Stimulated activated CD8-positive, alpha-beta memory T cell treated with anti-CD3 and anti-CD28 coated beads, Interleukin-15, amount 100 ng/mL, for 48 hours (primary cell): ENCODE results near the gene CERKL.

Experiments
- DNase-seq, 2 donors: peaks; one replicate each; pipeline ENCODE4 v3.0.0-alpha.2; 2020; ENCODE audit warnings: low read depth in 2 of 2

The CERKL gene

DNA sequence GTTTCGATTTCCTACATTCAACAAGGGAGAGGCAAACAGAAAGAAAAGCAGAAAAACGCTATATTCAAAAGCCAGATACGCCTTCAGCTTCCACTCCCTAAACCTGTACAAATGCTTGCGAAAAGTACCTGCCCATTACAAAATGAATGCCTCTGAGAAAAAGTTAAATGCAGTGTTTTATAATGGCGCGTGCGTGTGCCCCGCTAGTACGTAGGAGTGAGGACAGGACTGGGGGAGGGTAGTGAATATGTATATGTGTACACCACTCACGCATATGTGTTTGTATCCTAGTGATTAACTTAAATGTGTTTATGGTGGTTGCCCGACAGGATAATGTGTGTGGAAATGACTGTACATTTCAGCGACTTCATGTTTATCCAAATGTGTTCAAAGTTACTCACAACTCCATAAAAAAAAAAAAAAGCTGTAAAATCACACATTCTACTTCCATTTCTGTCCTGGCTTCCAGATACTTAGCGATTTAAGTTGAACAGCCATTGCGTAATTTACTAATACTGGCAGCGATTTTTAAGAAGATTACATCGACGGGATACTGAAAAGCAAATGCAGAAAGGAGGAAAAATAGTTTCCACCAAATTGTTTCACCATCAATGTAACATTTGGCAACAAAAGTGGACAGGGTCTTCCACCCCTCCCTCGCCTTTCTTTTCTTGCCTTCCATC, 22.1 kb upstream of the CERKL start:
- DNase-seq, result no peak

DNA sequence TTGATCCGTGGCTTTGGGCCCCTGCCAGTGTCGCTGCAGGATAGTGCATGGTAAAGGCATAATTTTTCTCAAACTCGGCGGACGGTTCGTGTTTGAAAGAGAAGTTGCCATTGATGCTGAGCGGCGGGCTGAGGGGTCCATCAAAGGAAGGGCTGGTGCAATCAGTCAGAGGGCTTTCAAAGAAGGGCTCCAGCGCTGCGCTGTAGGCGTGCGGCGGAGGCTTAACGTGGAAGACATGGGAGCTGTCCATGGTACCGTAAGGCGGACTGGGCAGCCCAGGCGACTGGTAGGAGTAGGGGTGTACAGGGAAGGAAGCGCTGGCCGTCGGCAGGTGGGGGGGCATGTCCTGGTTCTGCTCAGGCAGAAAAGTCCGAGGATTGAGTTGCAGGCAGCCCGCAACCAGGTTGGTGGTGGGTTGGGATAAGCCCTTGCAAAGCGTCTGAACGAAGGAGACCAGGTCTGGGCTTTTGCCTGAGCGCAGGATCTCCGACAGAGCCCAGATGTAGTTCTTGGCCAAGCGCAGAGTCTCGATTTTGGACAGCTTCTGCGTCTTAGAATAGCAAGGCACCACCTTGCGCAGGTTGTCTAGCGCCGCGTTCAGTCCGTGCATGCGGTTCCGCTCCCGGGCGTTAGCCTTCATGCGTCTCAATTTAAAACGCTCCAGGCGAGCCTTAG, 21.1 kb upstream of the CERKL start:
- DNase-seq, result no peak

DNA sequence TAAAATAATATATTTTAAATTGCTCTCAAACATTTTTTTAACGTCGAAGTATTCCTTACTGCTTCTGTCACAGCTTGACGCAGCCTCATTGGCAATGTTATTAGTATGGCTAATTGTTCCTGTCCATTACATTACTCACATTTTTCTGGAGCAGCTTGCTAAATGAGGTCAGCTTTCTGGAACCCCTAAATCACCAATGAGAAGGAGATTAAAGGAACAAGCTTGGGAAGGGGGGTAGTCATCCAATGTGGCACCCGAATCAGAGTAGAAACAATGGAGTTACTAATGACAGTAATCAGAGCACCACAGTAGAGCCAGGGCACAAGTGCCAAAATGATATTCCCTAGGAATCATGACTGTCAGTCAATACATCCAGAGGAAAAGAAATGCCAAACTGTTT, 18.3 kb upstream of the CERKL start:
- DNase-seq, result no peak

DNA sequence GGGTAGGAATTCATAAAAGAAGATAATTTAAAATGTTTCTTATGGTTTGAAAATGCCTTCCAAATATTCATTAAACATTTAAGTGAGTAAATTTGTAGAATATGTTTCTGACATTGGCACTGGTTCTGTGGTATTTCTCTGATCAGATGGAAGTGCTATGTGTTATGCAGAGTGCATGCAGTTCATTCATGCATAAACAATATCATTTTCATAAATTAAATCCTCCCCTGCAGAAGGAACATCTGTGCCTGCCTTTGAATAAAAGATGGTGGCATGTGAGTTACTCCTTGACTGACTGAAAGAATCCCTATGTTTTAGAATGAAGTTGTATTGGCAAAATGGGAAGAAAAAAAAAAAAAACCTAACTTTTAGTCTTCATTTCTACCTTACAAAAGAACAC, 17.6 kb upstream of the CERKL start:
- no peak for DNase-seq

DNA sequence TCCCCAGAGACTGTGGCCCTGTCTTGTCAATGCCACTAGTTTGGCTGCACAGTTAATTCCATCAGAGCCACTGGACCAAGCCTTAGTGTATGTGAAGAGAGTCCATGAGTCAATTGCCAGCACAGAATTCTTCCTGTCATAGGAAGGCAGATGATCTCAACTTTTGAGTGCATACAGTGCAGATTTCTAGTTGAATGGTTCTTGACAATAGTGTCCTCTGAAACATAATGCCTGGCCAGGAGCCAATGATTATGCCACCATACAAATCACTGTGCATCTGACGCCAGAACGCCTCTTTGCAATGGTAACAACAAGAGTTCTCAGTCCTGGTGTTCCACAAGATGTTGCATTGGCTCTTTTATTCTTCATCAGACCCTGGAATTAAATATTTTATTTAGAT, 16.3 kb upstream of the CERKL start:
- no peak for DNase-seq

DNA sequence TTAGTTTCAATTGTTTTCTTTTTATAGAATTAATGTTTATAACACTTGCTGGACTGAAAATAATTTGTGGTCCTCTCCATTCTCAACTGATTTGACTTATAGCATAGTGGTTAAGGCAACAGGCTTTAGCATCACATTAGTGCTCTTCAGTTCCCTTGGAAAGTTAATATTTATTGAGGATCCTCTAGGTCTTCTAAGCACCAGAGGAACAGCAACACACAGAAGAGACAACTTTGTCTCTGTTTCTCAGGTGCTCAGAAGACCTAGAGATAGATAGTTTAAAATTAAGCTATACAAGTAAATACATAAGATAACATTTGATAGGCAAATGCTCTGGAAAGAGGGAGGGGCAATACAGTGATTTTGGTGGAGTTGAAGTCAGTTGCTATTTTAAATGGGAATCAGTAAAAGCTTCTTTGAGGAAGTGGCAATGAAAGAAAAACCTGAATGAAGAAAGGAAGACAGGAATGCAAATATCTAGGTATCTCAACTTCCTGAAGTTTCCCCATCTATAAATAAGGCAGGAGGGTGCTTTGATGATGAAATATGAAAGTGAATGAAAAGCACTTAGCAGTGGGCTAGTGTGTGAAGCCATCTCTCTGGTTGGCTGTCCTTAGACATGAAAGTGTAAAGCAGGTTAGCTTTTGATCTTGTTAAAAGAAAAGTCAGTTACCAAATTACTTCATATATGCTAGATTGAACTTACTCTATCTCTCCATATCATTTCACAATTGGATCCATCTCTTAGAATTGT, 15.5 kb upstream of the CERKL start:
- DNase-seq, result no peak

DNA sequence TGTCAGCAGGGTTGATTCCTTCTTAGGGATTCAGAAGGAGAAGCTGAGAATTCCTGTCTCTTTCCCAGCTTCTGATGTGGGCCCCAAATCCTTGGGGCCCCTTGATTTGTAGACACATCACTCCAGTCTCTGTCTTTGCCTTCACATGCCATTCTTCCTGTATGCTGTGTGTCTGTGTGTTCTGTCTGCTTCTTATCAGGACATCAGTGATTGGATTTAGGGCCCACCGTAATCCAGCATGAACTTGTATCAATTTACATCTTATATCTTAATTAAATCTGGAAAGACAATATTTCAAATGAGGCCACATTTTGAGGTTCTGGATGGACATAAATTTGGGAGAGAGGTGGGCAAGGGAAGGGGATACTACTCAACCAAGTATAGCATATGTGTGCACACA, 13.7 kb upstream of the CERKL start:
- no peak for DNase-seq

DNA sequence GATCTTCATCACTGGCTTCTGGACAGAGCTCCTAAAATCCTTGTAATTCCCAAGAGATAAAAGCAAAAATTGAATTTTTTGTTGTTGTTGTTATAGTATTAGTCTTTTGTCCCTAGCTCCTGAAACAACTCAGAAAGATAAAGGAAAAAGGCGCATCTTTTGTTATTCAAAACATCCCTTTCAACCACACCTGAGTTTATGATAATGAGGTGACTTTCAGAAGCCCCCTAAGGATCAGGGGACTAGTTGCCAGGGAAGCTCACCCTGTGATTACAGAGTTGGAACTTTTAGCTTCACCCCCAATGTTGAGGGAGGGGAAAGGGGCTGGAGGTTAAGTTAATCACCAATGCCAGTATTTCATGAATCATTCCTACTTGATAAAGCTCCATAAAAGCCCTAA, 10.3 kb upstream of the CERKL start:
- DNase-seq, result no peak

DNA sequence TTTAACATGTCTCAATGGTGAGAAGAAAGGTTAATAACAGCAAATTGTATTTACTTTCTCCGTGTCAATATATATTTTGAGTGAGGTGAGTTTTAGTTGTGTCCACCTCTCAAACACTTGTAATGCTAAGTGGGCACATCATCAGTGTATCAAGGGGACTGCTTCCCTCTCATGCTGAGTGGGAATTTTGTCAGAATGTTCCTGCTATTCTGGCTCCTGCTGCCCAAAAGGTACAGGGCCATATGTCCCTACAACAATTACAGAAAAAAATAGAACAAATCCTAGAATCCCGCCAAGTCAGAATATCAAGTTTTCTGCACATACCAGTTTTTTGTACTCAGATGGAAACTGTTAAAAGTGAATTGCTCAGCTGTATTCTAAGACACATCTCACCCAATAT, 5.4 kb upstream of the CERKL start:
- DNase-seq, result no peak

DNA sequence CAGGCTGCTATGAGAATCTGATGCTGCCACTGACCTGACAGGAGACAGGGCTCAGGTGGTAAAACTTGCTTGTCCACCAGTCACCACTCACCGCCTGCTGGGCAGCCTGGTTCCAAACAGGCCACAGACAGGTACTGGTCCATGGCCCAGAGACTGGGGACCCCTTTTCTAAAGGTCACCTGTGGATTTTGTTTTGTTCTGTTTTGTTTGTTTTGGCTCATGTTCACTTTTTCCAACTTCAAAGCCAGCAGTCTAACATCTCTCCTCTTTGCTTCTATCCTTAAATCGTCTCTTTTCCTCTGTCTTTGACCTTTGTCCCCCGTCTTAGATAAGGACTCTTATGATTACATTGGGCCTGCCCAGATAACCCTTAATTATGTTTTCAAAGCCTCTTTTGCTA, 3.3 kb upstream of the CERKL start:
- DNase-seq, result no peak

DNA sequence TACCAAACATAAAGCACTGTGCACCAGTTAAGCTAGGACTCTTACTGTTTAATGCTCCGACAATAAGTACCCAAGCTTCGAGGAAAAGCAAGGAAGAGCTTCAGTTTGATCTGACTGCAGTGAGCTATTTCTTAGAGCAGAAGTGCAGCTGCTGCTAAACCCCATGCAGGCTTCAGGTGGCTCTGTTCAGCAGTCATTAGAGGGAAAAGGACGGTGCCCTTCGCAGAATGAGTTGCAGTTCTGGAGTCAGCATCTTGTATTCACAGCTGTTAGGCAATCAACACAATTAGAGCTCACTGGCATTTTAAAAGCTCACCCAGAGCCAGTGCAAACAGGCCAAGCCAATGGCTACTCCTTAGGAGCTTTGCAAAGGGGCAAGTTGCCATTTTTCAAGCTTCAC, 1.5 kb upstream of the CERKL start:
- DNase-seq, result no peak

DNA sequence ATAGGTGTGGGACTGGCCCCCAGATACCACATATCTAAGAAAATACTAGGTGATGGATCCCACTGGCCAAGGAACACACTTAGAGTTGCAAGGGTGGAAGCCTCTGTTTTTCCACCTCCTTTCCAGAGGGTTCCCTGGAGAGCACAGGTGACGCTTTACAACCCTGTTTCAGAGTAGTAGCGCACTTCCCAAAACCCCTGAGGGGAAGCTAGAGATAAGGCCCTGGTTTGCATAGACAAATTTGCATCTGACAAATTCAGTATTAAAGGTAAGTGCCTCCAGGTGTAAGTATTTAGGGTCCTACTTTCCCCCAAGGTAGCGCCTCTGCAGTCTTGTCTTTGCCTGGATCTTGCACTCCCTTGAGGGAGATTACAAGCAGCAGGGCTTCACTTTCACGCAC, 474 bp upstream of the CERKL start:
- DNase-seq, result no peak

DNA sequence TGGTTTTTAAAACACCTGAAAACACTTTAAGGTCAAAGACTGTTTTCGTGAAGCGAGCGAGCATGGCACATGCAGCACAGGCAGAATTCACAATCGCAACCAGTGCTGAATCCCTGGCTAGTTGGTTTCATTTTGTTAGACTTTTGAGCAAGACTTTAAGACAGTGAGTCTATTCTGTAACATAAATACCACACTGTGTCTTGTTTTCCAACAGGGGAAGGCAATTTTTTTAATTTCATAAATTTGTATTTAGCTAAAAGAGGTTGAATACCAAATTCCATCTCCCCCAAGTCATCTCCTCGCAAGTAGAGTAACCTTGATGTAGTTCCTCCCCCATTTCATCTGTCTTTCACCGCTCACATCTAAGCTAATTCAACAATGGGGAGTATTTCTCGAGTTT, 1.4 kb downstream of the CERKL start:
- DNase-seq, result no peak

DNA sequence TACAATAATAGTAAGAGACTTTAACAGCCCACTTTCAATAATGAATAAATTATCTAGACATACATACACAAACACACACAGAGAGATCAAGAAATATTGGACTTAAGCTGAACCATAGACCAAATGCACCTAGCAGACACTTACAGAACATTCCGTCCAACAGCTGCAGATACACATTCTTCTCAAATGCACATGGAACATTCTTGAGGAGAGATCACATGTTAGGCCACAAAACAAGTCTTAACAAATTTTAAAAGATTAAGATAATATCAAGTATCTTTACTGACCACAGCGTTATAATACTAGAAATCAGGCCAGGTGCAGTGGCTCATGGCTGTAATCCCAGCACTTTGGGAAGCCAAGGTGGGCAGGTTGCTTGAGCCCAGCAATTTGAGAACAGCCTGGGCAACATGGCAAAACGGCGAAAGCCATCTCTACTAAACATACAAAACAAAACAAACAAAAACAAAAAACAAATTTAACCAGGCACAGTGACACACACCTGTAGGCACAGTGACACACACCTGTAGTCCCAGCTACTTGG, 7.4 kb downstream of the CERKL start:
- DNase-seq, result no peak

DNA sequence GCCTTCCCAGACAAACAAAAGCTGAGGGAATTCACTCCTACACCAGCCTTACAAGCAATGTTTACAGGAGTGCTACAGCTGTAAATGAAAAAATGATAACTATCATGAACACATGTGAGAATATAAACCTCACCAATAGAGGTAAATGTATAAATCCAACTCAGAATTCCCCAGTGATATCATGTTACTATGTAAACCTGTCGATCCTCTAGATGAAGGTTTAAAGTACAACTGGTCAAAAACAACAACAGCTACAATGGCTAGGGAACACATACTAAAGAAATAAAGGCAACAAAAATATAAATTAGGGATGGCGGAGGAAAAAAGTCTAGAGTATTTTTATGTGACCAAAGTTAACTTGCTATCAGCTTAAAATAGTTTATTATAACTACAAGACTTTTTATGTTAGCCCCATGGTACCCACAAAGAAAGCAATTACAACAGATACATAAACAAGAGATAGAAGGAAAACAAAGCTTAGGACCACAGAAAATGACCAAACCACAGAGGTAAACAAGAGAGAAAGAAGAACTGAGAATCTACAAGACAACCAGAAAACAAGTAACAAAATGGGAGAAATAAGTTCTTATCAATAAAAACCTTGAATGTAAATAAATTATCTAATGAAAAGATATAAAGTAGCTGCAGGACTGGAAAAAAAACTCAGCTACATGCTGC, 8.3 kb downstream of the CERKL start:
- no peak for DNase-seq

DNA sequence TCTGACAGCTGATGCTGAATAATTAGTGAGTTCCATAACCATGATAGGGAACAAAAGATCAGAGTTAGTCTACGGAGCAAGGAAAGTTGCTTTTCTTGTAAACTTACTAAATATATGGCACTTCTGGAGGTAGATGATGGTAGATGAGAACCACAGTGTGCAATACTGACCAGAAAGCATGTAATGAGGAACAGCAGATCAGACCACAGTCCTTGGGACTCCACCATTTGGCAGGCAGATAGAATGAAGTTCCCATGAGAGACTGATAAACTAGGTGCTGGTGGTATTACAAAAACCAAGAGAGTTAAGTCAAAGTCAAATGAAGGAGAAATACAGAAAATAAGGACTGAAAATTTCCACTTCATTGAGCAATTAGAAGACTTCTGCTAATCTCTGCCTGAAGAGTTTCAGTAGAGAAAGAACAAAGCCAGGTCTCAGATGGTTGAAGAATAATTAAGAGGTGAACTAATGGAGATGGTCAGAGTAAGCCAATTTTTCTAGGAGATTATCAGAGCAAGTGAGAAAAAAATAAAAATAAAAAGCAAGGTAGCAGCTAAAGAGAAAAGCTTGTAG, 10.4 kb downstream of the CERKL start:
- DNase-seq, result no peak

DNA sequence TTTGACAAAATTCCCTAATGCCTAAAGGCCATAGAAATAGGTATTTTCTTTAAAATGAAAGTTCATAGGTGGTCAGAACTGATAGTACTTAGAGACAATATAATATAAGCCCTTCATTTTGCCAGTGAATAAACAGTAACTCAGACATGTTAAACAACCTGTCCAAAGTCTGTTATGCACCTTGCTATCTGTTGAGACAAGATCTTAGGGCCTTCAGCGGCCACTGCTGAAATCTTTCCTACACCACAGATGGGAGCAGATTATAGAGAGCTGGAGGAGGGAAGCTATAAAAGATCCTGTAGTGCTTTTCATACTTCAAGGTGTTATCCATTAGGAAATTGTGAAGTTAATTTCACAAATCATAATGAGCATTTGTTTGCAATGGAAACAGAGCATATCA, 13.8 kb downstream of the CERKL start:
- no peak for DNase-seq

DNA sequence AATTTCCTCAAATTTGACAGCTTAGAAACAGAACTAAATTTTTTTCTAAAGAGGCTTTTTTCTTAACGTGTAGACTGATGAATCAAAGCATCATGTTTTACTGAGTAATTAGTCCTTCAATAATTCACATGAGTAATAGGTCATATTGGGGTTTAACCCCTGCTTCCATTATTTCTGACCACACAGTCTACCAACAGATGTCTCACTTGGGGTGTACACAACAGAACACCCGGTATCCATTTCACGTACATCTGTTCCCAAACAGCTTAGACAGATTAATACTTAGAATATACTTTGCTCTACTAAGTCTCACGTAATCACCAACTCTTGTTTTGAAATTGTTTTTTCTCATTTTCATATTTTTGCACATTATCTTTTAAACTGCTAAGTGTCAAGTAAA, 14.8 kb downstream of the CERKL start:
- no peak for DNase-seq

DNA sequence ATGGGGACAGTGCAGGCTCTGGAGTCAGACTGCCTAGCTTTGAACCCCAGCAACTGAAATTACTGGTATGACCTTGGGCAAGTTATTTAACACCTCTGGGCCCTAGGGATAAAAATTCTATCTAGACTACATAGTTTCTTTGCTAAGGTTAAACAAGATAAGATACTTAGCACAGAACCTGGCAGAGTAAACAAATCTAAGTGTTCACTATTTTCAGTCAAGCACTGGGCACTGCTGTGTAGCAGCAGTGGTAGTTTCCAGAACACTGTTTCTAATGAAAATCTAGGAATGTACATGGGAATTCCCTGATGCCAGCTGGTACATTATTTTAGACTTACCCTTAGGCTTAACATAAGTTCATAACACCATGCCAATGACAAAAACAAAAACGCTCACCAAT, 17.2 kb downstream of the CERKL start:
- DNase-seq, result no peak

DNA sequence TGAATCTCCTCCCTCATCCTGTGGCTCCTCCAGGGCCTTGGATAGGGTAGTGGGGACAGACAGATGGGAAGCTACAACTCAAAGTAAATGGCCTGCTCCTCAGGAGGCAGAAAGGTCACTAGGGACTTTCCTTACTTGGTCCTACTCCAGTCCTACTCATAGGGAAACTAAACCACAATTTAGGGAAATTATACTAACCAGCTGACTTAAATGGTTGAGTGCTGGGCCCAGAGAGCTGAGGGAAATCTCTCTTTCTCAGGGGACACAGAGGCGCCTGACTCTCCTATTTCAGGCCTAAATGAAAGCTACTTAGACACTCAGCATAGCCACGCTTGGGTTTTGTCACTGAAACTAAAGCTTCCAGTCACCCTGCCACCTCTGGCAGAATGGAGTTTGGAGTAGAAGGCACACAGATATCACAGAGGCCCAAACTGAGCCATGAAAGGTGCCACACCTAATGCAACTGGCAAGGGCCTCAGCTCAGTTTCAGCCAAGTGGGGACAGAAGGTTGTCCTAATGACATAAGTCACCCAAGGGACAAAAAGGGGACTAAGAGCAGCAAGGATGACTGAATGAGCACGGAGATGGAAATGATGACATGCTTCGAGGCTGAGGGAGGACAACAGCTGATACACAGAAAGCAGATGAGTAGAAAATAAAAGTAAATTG, 24.0 kb downstream of the CERKL start:
- no peak for DNase-seq
